Upper lobe of left lung (tissue), 4 donors: ENCODE data around the gene SIL1.

Source experiments
- CTCF ChIP-seq, 6 experiments: fragments of 450-650 bp in 4 of 6; fragments of 200-600 bp in 2 of 6; sonication (generic) in 2 of 6; IDR thresholded peaks; one replicate each; pipeline ENCODE4 v1.5.1; 2016 to 2019; ENCODE audit warnings: antibody characterized with exemption in 6 of 6
- EP300 ChIP-seq, 4 donors: sonication (generic); formaldehyde crosslinking; IDR thresholded peaks; one replicate each; pipeline ENCODE4 v1.5.1; 2017; ENCODE audit warnings: antibody characterized with exemption in 4 of 4, control low read depth in 2 of 4

- TF ChIP-seq CTCF (IDR thresholded peaks at IDR 0.05) (no peak), EP300 (IDR thresholded peaks at IDR 0.05) (no peak)
These were observed 34.1 kb downstream of the SIL1 start for GRCh38 chr5:139164020-139164419.
